ENCODE results near the gene SH3PXD2A.
A peak's percentile ranks its signal among the peaks of the same experiment; 100 is the strongest.

SH3PXD2A gene

GRCh38 chr10:103690281-103690680 is 165.1 kb downstream of the SH3PXD2A start:
- Histone ChIP-seq H3K4me2 (ENCODE audit: low read length) (no peak overlapping the region), H3K27ac (no peak overlapping the region), H3K9me3 (ENCODE audit: control insufficient read depth, low read length) (no peaks in the 10 kb centered on the region), H3K4me3 (ENCODE audit: low read depth, low read length) (no peak overlapping the region), H3K79me2 (no peaks in the 10 kb centered on the region), H3K27me3 (ENCODE audit: control insufficient read depth, insufficient read depth, low read length) (no peaks in the 10 kb centered on the region), H3K4me1 (peaks cover 3% of the 10 kb centered on the region), H3K9ac (no peak overlapping the region), H3K36me3 (ENCODE audit: control insufficient read depth, insufficient read depth, low read length) (no peaks in the 10 kb centered on the region), H2AFZ (no peak overlapping the region)
- no peak for TF ChIP-seq CTCF (IDR thresholded peaks at IDR 0.05)

- Histone ChIP-seq H3K9ac (no peak overlapping the region), H3K4me1 (peaks cover 3% of the 10 kb centered on the region), H3K27ac (no peak overlapping the region), H3K4me2 (ENCODE audit: low read length) (no peak overlapping the region), H3K9me3 (ENCODE audit: control insufficient read depth, low read length) (no peaks in the 10 kb centered on the region), H2AFZ (no peak overlapping the region), H3K79me2 (no peaks in the 10 kb centered on the region), H3K4me3 (ENCODE audit: low read depth, low read length) (no peak overlapping the region), H3K27me3 (ENCODE audit: control insufficient read depth, insufficient read depth, low read length) (no peaks in the 10 kb centered on the region), H3K36me3 (ENCODE audit: control insufficient read depth, insufficient read depth, low read length) (no peaks in the 10 kb centered on the region)
- no peak for TF ChIP-seq CTCF (IDR thresholded peaks at IDR 0.05)
Observed at GRCh38 chr10:103688491-103688890, 166.9 kb downstream of the SH3PXD2A start.

GRCh38 chr10:103687718-103688117 is 167.7 kb downstream of the SH3PXD2A start:
- no peaks in the 10 kb centered on the region for H3K36me3 ChIP-seq (ENCODE audit: control insufficient read depth, insufficient read depth, low read length)
- no peaks in the 10 kb centered on the region for H3K79me2 ChIP-seq
- no peak overlapping the region for H2AFZ ChIP-seq
- no peak overlapping the region for H3K4me3 ChIP-seq (ENCODE audit: low read depth, low read length)
- no peak overlapping the region for H3K4me2 ChIP-seq (ENCODE audit: low read length)
- H3K9me3 ChIP-seq (ENCODE audit: control insufficient read depth, low read length), result no peaks in the 10 kb centered on the region
- H3K9ac ChIP-seq, result no peak overlapping the region
- TF ChIP-seq CTCF (IDR thresholded peaks at IDR 0.05), result no peak
- no peaks in the 10 kb centered on the region for H3K4me1 ChIP-seq
- no peak overlapping the region for H3K27ac ChIP-seq
- no peaks in the 10 kb centered on the region for H3K27me3 ChIP-seq (ENCODE audit: control insufficient read depth, insufficient read depth, low read length)

GRCh38 chr10:103687172-103687571 is 168.2 kb downstream of the SH3PXD2A start:
- H3K36me3 ChIP-seq (ENCODE audit: control insufficient read depth, insufficient read depth, low read length), result no peaks in the 10 kb centered on the region
- H3K9ac ChIP-seq, result no peak overlapping the region
- H3K9me3 ChIP-seq (ENCODE audit: control insufficient read depth, low read length), result no peaks in the 10 kb centered on the region
- H3K4me1 ChIP-seq, result no peaks in the 10 kb centered on the region
- H3K27me3 ChIP-seq (ENCODE audit: control insufficient read depth, insufficient read depth, low read length), result no peaks in the 10 kb centered on the region
- H3K79me2 ChIP-seq, result no peaks in the 10 kb centered on the region
- H2AFZ ChIP-seq, result no peak overlapping the region
- H3K4me3 ChIP-seq (ENCODE audit: low read depth, low read length), result no peak overlapping the region
- no peak overlapping the region for H3K27ac ChIP-seq
- no peak for TF ChIP-seq CTCF (IDR thresholded peaks at IDR 0.05)
- H3K4me2 ChIP-seq (ENCODE audit: low read length), result no peak overlapping the region

GRCh38 chr10:103685880-103686669 is 169.3 kb downstream of the SH3PXD2A start:
- Histone ChIP-seq H3K9ac (no peak overlapping the region), H3K4me1 (no peaks in the 10 kb centered on the region), H3K9me3 (ENCODE audit: control insufficient read depth, low read length) (no peaks in the 10 kb centered on the region), H3K27ac (no peak overlapping the region), H3K4me3 (ENCODE audit: low read depth, low read length) (no peak overlapping the region), H3K36me3 (ENCODE audit: control insufficient read depth, insufficient read depth, low read length) (no peaks in the 10 kb centered on the region), H2AFZ (peak overlapping the region; percentile 63), H3K27me3 (ENCODE audit: control insufficient read depth, insufficient read depth, low read length) (no peaks in the 10 kb centered on the region), H3K4me2 (ENCODE audit: low read length) (no peak overlapping the region), H3K79me2 (no peaks in the 10 kb centered on the region)
- peak; percentile 97 for TF ChIP-seq CTCF (IDR thresholded peaks at IDR 0.05)

Measured in parathyroid adenoma (tissue), 2 donors.